Measurements from ENCODE around the gene EGFLAM.

- TF ChIP-seq, protein P1, sequence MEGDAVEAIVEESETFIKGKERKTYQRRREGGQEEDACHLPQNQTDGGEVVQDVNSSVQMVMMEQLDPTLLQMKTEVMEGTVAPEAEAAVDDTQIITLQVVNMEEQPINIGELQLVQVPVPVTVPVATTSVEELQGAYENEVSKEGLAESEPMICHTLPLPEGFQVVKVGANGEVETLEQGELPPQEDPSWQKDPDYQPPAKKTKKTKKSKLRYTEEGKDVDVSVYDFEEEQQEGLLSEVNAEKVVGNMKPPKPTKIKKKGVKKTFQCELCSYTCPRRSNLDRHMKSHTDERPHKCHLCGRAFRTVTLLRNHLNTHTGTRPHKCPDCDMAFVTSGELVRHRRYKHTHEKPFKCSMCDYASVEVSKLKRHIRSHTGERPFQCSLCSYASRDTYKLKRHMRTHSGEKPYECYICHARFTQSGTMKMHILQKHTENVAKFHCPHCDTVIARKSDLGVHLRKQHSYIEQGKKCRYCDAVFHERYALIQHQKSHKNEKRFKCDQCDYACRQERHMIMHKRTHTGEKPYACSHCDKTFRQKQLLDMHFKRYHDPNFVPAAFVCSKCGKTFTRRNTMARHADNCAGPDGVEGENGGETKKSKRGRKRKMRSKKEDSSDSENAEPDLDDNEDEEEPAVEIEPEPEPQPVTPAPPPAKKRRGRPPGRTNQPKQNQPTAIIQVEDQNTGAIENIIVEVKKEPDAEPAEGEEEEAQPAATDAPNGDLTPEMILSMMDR (IDR thresholded peaks at IDR 0.05) = no peak
- no peak for TF ChIP-seq POLR2A (IDR thresholded peaks at IDR 0.05)
Observed at GRCh38 chr5:38506302-38506701, 247.9 kb downstream of the EGFLAM start.

Measured in heart left ventricle (tissue), 13 donors.